Endothelial cell of umbilical vein (primary cell): ENCODE data around the gene HYDIN. TPM values are rescaled to one million over a fixed set of nuclear protein-coding genes. Genes with fewer than 3 reads are reported as not detected.

Experiments used
- BruUV-seq: library from RNA; stranded (reverse); fragments of 400-500 nt; replicated peaks from 2 replicates; lab custom pipeline; 2021; lab: Mats Ljungman, UMichigan
- CTCF ChIA-PET: fragments of 300-600, 350-600 bp; sonication (Branson Sonifier 250); formaldehyde crosslinking; loops from one replicate; lab custom pipeline; 2021; ENCODE audit warnings: antibody characterized with exemption, inconsistent platforms; lab: Charles Lee
- POLR2A ChIA-PET: fragments of 300-600, 350-600 bp; sonication (Branson Sonifier 250); formaldehyde crosslinking; loops from one replicate; lab custom pipeline; 2021; ENCODE audit warnings: antibody characterized with exemption, inconsistent platforms; lab: Charles Lee
- DNase-seq: peaks from one replicate; pipeline ENCODE4 v3.0.0-alpha.2; 2011; ENCODE audit warnings: low read depth, low spot score
- FAIRE-seq: peaks from 2 replicates; lab custom pipeline; 2011; peaks lifted over from hg19 to GRCh38; lab: Jason Lieb, UNC
- H2AFZ ChIP-seq: 2 replicates; pipeline ENCODE4 v1.6.0; 2012; ENCODE audit warnings: low read depth, low read length, control low read depth, inconsistent platforms
- H3K27ac ChIP-seq: 2 replicates; pipeline ENCODE4 v1.5.1; 2011; ENCODE audit warnings: low read depth, mild to moderate bottlenecking, control low read depth, low read length, moderate library complexity; ENCODE audit not compliant: insufficient read depth
- H3K27me3 ChIP-seq, 2 experiments: 2 replicates each; pipeline versions ENCODE4 v1.6.0 to v1.6.1; 2011; ENCODE audit warnings: low read length in 2 of 2, mixed read lengths in 1 of 2; ENCODE audit not compliant: control insufficient read depth in 2 of 2, insufficient read depth in 2 of 2
- H3K36me3 ChIP-seq, 2 experiments: 2 replicates in 1 of 2; 3 replicates in 1 of 2; pipeline ENCODE4 v1.5.1; 2011; ENCODE audit warnings: low read length in 2 of 2, mild to moderate bottlenecking in 1 of 2, moderate library complexity in 1 of 2; ENCODE audit not compliant: control insufficient read depth in 2 of 2, insufficient read depth in 2 of 2; ENCODE audit errors: extremely low read depth in 1 of 2
- H3K4me1 ChIP-seq: 3 replicates; pipeline ENCODE4 v1.5.1; 2011; ENCODE audit warnings: mild to moderate bottlenecking, low read length; ENCODE audit not compliant: control insufficient read depth, insufficient read depth; ENCODE audit errors: extremely low read depth
- H3K4me2 ChIP-seq: 2 replicates; pipeline ENCODE4 v1.6.1; 2011; ENCODE audit warnings: low read length, control low read depth, mixed read lengths; ENCODE audit not compliant: insufficient read depth
- H3K4me3 ChIP-seq, 3 experiments: fragments of 200-600 bp in 1 of 3; sonication (generic), shearing (Covaris generic) in 1 of 3; replicated peaks in 1 of 3; 2 replicates each; pipeline ENCODE4 v1.5.1; 2011 to 2016; ENCODE audit warnings: control low read depth in 3 of 3, low read length in 3 of 3, mild to moderate bottlenecking in 2 of 3, inconsistent platforms in 1 of 3, low read depth in 1 of 3, moderate library complexity in 1 of 3; ENCODE audit not compliant: insufficient read depth in 1 of 3
- H3K79me2 ChIP-seq: 2 replicates; pipeline ENCODE4 v1.6.0; 2012; ENCODE audit warnings: low read length, inconsistent platforms; ENCODE audit not compliant: control insufficient read depth, insufficient read depth
- H3K9ac ChIP-seq: replicated peaks from 2 replicates; pipeline ENCODE3; 2011; ENCODE audit warnings: low read length, control low read depth; ENCODE audit not compliant: insufficient read depth; ENCODE audit errors: extremely low read depth
- H3K9me1 ChIP-seq: replicated peaks from 3 replicates; pipeline ENCODE4 v1.6.0; 2011; ENCODE audit warnings: mild to moderate bottlenecking, low read length; ENCODE audit not compliant: control insufficient read depth, insufficient read depth; ENCODE audit errors: extremely low read depth
- H3K9me3 ChIP-seq: replicated peaks from 2 replicates; pipeline ENCODE4 v1.5.1; 2012; ENCODE audit warnings: low read length, inconsistent platforms; ENCODE audit not compliant: control insufficient read depth, insufficient read depth
- H4K20me1 ChIP-seq: replicated peaks from 2 replicates; pipeline ENCODE3; 2011; ENCODE audit warnings: mild to moderate bottlenecking, low read length; ENCODE audit not compliant: control insufficient read depth, insufficient read depth; ENCODE audit errors: extremely low read depth
- CTCF ChIP-seq, 2 donors: IDR thresholded peaks; 1 replicate in 1 of 2; 2 replicates in 1 of 2; pipeline ENCODE4 v1.5.1; 2011; ENCODE audit warnings: low read length in 2 of 2, mild to moderate bottlenecking in 2 of 2, moderate library complexity in 2 of 2, control low read depth in 1 of 2, inconsistent platforms in 1 of 2, low read depth in 1 of 2; ENCODE audit not compliant: insufficient read depth in 1 of 2; ENCODE audit errors: extremely low read depth in 1 of 2
- EZH2 ChIP-seq: IDR thresholded peaks from 2 replicates; pipeline ENCODE4 v1.6.1; 2012; ENCODE audit warnings: borderline replicate concordance, low read depth, mild to moderate bottlenecking, moderate library complexity, low read length, inconsistent platforms; ENCODE audit not compliant: severe bottlenecking
- FOS ChIP-seq: IDR thresholded peaks from 2 replicates; pipeline ENCODE4 v1.6.1; 2011; ENCODE audit warnings: mild to moderate bottlenecking, low read length, moderate library complexity, borderline replicate concordance; ENCODE audit not compliant: insufficient read depth
- GATA2 ChIP-seq: IDR thresholded peaks from 2 replicates; pipeline ENCODE4 v1.7.0; 2011; ENCODE audit warnings: low read depth, mild to moderate bottlenecking, moderate library complexity, mixed read lengths, low read length; ENCODE audit not compliant: insufficient read length, insufficient read depth
- JUN ChIP-seq: IDR thresholded peaks from 2 replicates; pipeline ENCODE4 v1.6.1; 2011; ENCODE audit warnings: borderline replicate concordance, low read depth; ENCODE audit not compliant: insufficient read length, insufficient read depth
- MYC ChIP-seq: IDR thresholded peaks from one replicate; pipeline ENCODE4 v1.6.1; 2011; ENCODE audit warnings: mild to moderate bottlenecking, low read depth, low read length
- POLR2A ChIP-seq: IDR thresholded peaks from 2 replicates; pipeline ENCODE4 v1.6.1; 2012; ENCODE audit warnings: low read depth, mild to moderate bottlenecking, control low read depth, low read length
- POLR2AphosphoS5 ChIP-seq: IDR thresholded peaks from 2 replicates; pipeline ENCODE4 v1.6.1; 2012; ENCODE audit warnings: low read depth, mild to moderate bottlenecking, control low read depth, low read length, moderate library complexity; ENCODE audit not compliant: insufficient read depth
- dilution Hi-C: fragments of 300-500 bp; cut with MboI; formaldehyde crosslinking; loops from one replicate; pipeline ENCODE4 v1.15.0; 2019; ENCODE audit warnings: low sequenced_read_pairs; ENCODE audit not compliant: extremely low pct_ligation_motif_present
- intact Hi-C: fragments of 100-400 bp; cut with micrococcal nuclease; formaldehyde crosslinking; loops from one replicate; pipeline ENCODE4 v1.10.0; 2022
- polyA plus RNA-seq, 4 experiments: library from polyadenylated mRNA; depleted of rRNA in 3 of 4; stranded (reverse) in 3 of 4; unstranded in 1 of 4; fragments of >200 nt; gene quantifications; 2 replicates each; pipeline versions ENCODE4 v1.2.1 to v1.2.3, GENCODE V29; 2011 to 2012; ENCODE audit warnings: missing spikeins in 1 of 4
- total RNA-seq: library from RNA; stranded (reverse); gene quantifications from 2 replicates; pipeline ENCODE4 v1.2.3, GENCODE V29; 2021
- TF ChIP-seq, protein P1 (sequence below): IDR thresholded peaks from 2 replicates; pipeline ENCODE4 v1.6.1; 2011; ENCODE audit not compliant: insufficient read depth, insufficient read length

HYDIN gene
- total and polyA plus RNA-seq, 2 donors (not counting 3 experiments of a cell fraction or from before 2014, with no cell fraction given) = not detected

GRCh38 chr16:71254832-71255525 lies 24.5 kb upstream of the HYDIN start:
- Histone ChIP-seq H4K20me1 (no peaks in the 10 kb centered on the region), H3K27ac (no peak overlapping the region), H3K4me1 (no peaks in the 10 kb centered on the region), H3K9ac (no peak overlapping the region), H3K27me3 (peaks cover 3 to 5% of the 10 kb centered on the region in 2 experiments), H3K79me2 (no peaks in the 10 kb centered on the region), H3K4me3 (no peak overlapping the region), H3K36me3 (no peaks in the 10 kb centered on the region), H2AFZ (no peak overlapping the region), H3K9me1 (no peaks in the 10 kb centered on the region), H3K4me2 (no peak overlapping the region), H3K9me3 (no peaks in the 10 kb centered on the region)
- DNase-seq (no peak), FAIRE-seq (no peak)
- TF ChIP-seq POLR2AphosphoS5 = no peak
- no peak for TF ChIP-seq MYC
- TF ChIP-seq EZH2 = no peak
- no peak for TF ChIP-seq JUN
- no peak for TF ChIP-seq GATA2
- no peak for TF ChIP-seq CTCF (IDR thresholded peaks at IDR 0.05; ENCODE audit: extremely low read depth in 1 of 2, insufficient read depth in 1 of 2, low read depth in 1 of 2, low read length in 2 of 2)
- no peak for TF ChIP-seq POLR2A
- TF ChIP-seq, protein P1, sequence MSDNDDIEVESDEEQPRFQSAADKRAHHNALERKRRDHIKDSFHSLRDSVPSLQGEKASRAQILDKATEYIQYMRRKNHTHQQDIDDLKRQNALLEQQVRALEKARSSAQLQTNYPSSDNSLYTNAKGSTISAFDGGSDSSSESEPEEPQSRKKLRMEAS = no peak
- TF ChIP-seq FOS = no peak
- dilution Hi-C loops (no loop called here), intact Hi-C loops (no loop called here)
- POLR2A ChIA-PET = no interaction called here
- no TSS peak for BruUV-seq
- CTCF ChIA-PET = interaction anchor here (1.6 kb wide), 1 partner anchor 57 kb away, joined by 5 read pairs; no protein-coding TSS in a partner anchor
